Measurements from ENCODE around the gene AKR7A2.

AKR7A2 gene

DNA sequence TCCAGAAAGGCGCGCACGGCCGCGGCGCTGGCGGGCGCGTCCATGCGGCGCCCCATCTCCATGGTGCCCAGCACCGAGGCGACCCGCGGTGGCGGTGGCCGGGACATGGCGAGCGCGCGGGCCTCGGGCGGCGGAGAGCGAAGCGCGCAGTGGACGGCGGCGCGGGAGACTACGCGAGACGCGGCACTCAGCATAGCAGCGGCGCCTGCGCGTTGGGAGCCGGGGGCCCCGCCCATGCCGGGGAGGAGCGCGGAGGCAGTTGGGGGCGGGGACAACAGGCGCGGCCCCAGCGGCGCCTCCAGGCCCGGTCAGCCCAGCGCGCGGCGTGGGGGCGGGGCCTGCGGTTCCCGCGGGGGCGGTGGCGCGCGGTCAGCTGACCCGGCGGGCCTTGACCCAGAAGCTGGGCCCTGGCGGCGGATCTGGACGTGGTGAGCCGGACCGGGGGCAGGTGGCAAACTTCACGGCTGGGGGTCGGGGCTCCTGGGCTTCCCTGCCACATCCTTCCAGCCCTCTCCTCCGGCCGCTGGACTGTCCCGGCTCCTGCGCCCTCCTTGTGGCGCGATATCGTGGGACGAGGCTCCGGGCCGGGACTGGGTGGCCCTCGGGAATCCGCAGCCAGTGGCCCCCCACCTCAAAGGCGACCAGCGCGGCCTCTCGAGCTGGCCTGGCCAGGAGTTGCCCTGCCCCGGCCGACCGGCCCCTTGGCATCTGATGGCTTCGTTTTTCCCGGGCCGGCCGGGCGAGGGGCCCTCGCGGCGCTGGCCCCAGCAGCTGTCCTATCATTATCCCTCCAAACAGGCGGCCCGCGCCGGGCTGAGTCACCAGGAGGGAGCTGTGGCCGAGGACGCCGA, at the start of gene AKR7A2, which contains the start of gene SLC66A1:
Gene AKR7A2 (minus strand): TSS at position 214 of the 851 bp plus-strand sequence. CDS start 20 bp downstream, at position 194.
Gene SLC66A1 (plus strand): TSS at position 396 of the 851 bp plus-strand sequence. CDS start 5,352 bp downstream, outside the sequence.
- DNase-seq = peak; percentile 70 to 76

DNA sequence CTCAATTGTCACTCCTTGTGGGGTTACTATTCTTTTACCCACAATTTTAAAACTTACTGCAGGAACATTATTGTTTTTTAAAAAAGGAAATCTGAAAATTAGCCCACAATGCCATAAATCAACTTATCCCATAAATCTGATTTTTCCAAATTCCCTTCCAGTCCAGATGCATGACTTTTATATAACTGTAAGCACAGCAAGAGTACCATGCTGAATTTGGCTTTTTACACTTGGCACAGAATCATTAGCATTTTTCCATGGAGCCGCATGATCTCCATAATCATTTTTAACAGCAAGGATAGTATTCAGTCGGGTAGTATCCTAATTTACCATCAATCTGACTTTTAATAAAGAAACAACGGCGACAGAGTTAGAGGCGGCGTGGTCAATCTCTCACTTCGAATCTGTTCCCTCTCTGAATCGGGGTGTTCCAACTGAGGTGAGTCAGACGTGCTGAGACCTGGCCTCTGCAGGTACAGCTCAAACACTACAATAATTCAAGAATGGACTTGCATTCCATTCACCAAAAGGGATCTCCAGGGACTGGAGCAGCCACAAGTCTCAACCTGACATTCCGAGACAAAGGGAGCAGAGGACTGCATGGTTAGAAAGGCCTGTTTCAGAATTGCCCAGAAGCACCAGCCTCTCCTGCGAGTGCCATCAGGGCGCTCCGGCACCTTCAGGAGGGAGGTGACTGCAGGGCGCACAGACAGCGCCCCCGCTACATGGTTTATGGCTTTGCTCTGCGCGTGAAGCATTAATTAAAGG, 49.1 kb upstream of the AKR7A2 start:
- DNase-seq = no peak

DNA sequence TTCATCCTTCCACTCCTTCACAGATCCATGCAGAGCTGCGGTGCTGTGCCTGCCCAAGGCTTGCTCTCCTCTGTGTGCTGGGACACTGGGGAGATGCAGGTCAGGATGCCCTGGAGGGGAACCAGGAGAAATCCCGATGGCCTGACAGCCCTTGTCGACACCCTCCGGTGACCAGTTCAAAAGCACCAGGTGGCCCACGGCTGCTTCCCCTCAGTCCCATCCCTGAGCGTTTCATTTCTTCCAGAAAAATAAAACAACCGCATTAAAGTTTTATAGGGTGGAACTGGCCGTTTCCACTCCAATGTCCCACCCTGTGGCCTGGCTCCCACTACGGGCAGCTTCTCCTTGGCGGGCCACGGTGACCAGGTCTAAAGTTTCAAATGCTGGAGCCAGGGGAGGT, 48.5 kb upstream of the AKR7A2 start:
- no peak for DNase-seq

DNA sequence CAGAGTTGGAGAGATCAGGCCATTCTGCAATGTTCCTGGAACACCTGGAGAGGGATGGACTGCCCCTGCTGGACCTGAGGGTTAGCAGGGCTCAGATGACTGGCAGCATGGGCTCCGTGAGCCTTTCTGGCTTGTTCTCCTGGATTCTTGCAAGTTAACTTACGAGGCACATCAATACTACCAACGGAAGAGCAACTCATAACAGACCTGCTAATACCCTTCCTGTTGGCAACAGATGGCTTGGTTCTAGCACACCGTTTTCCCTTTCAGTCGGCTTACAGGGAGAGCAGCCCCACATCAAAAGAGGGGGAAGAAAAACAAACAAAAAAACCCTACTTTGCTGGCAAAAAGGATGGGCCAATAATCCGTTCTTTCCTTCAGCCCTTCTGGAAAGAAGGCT, 48.1 kb upstream of the AKR7A2 start:
- DNase-seq = peak in 1 of 2 experiments; percentile 28

DNA sequence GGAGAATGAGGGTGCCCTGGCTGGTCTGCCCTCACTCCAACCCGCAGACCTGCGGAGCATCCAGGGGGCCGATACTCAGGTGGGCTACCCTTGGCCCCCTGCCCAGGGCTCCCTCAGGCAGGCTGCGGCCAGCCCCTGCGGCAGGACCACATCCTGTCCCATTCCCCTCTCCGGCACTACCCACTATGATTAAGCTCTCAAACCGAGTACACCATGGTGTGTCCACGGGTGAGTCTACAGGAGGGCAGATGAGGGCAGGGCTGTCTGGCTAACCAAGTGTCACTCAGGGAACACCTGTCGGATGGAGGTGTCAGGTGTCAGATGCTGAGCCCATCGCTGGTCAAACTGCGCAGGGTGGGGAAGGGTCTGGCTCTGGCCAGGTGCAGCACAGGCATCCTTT, 47.4 kb upstream of the AKR7A2 start:
- DNase-seq = no peak

DNA sequence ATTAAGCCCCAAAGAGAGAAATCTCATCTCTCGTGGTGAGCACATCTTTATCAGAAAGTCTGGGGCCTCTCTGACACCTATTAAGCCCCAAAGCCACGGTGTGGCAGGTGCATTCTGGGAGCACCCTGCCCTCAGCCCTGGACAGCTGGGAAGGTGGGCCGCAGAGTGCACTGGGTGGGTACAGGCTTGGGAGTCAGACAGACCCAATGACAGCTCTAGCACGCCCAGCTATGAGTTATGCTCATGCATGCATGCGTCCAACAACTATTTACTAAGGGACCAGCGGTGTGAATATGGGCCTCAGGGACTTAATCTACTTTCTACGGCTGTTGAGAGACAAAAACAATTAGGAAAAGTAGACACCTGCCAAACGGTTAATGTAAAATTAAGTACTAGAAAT, 46.8 kb upstream of the AKR7A2 start:
- no peak for DNase-seq

DNA sequence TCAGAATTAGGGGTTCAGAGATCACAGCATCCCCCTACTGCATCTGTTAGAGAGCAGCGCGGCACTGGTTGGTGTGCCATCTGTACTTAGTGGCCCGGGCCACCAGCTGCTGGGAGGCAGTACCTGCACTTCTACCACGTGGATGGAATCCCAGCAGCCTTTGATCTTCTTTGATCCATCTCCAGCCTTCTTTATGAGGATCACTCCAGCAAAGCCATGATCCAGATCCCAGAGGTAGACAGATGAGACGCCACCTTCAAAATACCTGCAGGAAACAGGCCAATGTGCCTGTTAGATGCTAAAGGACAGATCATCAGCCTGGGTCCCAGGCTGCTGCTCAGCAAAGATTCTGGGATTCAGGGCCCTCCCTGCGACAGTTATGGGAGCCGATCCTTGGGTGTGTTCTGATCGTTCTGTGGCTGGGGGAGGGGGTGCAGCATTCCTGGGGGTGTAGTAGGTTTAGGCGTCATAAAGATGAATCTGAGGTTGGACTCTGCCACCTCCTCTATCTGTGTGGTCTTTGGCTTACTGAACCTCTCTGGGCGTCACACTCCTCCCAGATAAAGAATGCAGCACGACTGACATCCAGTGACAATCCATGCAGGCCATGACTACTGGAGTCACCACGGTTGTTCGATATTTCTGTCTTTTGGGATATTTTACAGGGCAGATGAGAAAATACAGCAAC, 45.5 kb upstream of the AKR7A2 start:
- DNase-seq = no peak

DNA sequence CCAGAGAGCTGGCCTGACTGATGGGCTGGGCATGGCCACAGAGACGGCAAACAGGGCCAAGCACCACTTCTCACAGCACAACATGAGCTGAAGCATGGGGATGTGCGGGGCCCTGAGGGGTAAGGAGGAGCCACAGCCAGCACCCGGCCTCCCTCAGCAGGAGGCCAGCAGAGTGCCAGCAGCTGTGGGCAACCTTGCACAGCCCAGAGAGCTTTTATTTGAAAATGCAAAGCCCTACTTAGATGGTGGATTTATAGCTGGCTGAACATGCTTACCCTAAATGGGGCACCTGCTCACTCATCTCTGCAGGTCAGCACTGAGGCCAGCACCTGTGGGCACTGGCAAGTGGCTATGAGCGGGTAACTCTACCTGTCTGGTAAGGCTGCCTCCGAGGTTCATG, 44.3 kb upstream of the AKR7A2 start:
- no peak for DNase-seq

DNA sequence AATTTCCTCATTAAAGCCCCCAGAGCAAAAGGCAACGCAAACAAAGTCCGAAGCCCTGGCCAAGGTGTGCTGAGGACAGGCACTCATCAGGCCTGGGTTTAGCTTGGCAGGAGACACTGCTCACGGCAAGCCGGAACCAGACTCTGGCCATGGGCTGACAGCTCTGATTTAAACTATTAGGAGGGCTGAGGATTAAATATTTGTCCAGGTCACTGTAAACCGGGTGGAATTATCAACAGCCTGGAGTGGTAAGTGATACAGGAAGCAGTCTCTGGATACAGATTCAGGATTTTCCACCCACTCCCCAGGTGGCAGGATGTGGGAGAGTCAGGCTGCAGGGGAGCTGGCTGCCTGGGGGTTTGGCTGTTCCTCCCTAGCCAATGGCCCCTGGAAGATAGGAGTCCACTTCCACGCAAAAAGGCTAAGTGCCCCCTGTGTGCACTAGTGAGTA, 42.6 kb upstream of the AKR7A2 start:
- DNase-seq = no peak

DNA sequence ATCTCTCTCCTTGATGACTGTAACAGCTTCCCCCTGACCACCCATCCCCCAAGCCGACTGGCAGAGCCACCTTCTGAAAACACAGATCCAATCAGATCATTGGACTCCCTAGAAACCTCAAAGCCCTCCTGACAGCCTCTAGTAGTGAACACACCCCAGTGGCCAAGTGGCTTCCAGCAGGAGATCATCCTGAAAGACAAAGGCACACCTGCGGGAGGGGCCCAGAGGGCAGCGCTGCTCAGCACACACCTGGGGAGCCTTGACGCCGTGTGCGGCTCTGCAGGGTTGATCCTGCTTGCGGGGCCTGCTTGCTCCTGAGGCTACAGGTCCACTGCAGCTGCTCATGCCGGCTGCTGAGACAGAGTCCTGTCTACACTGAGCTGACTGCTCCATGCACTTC, 41.7 kb upstream of the AKR7A2 start:
- no peak for DNase-seq

DNA sequence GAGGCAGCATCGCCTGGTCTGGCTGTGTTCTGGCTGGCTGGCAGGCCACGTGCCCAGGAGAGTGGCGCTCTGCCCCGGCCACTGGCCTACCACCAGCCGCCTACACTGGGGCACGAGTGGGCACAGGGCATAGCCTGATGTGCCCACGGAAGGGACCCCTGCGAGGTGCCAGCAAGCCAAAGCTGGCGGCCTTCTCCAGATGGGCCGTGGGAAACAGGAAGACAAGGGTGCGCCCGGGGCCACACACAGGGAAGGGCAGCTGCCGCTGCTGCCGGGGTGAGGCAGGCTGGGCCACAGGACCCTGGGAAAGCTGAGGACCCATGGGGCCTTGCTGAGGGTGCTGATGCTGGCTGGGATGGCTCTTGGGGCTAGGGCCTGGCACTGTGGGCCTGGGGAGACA, 40.9 kb upstream of the AKR7A2 start:
- DNase-seq = no peak

DNA sequence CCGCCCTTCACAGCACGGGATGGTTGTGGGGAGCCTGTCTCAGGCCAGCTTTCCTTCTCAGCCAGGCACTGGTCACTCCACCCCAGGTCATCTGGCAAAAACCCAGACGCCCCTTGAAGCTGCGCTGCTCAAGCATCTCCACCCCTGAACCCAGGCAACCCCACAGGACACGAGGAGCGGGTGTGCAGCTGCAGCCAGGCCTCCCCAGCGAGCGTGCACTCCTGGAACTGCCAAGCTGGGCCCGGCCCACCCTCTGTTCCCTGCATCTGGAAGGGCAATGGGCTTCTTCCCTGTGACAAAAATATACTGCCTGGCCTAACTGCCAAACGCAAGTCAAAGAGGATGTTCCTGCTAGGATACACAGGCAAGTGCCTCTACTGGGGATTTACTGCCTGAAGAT, 39.9 kb upstream of the AKR7A2 start:
- DNase-seq = no peak

DNA sequence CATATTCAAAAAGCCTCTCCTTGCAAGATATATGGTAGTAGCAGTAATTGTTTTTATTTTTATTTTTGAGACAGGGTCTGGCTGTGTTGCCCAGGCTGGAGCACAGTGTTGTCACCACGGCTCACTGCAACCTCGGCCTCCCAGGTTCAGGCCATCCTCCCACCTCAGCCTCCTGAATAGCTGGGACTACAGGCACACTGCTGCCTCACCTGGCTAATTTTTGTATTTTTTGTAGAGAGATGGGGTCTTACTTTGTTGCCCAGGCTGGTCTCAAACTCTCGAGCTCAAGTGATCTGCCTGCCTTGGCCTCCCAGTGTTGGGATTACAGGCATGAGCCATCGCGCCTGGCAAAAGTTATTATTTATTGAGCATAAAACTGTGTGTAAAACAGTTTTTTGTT, 38.6 kb upstream of the AKR7A2 start:
- no peak for DNase-seq

DNA sequence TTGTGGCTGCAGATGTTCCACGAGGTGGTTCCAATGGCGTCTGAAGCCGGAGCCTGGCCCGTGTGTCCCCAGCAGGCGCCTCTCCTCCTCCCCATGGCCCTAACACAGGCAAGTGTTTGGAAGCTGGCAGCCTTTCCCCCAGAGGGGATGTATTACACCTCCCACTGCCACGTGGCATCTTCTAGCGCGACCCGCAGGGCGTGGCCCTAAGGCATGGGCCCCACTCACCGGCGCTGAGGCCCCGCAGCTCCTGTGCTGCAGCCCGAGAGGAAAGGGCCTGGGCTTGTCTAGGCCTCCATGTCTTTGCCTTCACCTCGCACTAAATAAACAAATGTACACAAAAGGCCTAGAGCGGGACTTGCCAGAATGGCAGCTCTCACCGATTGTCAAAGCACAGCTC, 38.1 kb upstream of the AKR7A2 start:
- no peak for DNase-seq

DNA sequence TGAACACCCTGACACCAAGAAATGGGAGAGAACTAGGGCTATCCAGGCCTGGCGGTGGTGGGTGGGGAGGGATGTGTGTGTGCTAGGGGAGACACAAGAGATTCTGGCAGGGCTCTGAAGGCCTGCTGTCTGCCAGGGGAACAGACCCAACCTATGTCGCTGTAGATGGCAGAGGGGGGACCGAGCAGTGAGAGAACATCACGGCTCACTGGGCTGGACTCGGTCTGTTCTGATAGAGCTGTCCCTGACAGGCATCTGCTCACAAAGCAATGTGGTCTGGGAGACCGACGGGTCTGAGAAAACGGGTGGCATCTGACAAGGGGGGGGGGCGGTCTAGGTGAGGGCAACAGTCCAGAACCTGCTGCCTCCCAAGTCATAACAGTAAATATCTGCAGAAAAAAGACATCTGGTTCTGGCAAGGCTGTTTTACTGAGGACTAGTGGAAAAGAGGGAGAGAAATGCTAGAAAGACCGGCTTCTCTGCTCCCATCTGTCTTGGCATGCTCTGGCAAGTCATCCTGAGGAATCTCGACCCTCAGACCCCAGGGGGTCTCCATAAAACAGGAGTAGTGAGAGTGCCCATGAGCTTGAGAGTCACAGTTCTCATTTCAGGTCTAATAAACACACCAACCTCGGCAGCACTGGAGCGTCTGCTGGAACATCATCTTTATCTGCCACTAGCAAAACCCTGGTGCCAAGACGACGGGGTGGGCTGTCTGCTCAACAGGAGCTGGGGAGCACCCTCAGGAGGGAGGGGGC, 36.7 kb upstream of the AKR7A2 start:
- no peak for DNase-seq

DNA sequence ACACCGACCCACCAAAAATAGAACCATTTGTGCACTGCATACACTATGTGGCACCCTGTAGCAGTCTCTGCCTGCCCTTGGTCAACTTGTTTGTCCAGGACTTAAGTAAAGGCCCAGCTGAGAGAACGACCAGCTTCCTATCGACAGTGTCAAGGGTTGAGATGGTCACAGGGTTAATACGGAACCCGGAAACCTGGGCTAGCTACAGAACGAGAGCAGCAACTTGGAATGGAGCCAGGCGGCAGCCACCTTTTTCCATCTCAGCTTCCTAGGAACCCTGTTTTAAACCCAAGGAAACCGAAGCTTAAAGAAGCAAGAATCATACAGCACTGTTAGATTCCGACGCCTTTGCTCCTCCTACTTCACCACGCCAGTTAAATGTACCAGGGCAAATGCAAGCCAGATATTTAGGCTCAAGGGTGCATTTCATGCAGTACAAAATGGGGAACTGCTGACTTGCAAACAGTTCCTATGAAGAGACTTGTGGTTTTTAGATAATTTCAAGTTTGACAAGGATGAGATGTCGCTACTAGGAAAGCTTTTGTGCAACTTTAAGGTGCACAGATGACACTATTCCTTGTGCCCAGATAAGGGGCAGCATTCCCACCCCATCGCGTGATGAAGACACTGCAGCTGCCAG, 35.7 kb upstream of the AKR7A2 start:
- DNase-seq = no peak

DNA sequence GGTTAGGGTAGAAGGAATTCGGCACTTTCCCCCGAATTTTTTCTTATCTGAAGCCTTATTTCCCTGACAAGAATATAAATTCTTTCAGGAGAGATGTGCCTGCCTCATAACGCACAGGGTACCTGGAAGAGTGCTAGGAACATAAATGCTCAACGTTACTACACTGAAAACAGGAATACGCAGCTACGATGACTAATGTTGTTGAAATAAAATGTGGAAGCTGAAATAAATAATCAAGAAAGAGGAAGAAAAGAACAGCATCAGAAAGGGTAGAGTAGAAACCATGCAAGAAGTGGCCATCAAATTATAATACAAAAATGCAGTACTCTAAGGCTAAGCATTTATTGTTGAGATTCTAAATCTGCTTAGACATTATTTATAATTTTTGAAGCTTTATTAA, 34.1 kb upstream of the AKR7A2 start:
- DNase-seq = no peak

DNA sequence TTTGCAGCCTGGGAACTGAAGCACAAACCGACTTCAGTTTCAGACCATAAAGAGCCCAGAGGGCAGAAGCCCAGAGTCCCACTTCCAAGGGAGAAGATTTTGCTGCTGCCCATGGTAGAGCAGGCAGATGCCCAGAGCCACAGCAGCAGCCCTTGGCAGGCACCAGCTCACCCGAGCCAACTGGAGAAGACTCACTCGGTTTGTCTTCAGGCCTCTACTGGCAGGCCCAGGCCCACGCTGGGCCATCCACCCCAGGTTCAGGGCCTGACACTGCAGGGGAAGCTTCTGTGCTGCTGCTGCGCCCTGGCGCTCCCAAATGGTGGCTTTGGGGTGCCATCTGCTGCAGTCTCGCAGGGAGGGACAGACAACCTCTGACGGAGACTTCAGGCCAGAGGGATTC, 33.4 kb upstream of the AKR7A2 start:
- no peak for DNase-seq

DNA sequence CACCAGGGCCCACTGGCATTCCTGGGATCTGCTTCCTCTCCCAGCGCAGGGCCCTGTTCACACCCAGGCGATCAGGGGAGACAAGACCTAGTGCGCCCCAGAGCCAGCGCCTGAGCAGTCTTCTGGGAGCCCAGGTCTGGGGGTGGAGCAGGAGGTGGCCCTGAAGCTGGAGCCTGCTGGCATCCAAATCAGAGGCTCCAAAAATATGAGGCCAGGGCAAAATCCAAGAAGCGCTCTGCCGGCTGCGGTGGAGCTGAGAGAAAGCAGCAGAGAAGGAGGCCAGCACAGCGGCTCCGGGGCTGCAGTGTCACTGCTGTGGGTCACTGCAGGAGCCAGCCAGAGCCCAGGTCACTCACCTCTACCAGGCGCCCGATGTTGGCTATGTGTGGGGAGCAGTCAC, 32.9 kb upstream of the AKR7A2 start:
- DNase-seq = no peak

DNA sequence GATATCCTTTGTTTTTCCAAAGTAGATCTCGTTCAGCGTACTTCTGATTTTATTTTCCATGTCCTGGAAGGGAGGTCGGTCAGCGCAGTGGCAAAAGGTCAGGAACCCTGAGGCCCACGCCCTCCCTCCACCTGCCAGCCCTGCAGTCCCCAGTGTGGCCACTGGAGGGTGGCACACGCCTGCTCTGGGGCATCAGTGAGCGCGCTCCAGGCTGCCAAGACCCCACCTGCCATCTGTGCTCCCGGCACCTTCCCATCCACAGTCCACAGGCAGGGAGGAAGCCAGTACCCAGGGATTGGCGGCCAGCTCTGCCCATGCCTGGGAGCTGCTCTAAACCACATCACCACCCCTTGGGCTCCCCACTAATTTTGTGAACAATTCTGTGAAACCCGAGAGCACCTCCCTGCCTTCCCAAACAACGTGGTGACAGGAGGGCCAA, 32.4 kb upstream of the AKR7A2 start:
- DNase-seq = no peak

DNA sequence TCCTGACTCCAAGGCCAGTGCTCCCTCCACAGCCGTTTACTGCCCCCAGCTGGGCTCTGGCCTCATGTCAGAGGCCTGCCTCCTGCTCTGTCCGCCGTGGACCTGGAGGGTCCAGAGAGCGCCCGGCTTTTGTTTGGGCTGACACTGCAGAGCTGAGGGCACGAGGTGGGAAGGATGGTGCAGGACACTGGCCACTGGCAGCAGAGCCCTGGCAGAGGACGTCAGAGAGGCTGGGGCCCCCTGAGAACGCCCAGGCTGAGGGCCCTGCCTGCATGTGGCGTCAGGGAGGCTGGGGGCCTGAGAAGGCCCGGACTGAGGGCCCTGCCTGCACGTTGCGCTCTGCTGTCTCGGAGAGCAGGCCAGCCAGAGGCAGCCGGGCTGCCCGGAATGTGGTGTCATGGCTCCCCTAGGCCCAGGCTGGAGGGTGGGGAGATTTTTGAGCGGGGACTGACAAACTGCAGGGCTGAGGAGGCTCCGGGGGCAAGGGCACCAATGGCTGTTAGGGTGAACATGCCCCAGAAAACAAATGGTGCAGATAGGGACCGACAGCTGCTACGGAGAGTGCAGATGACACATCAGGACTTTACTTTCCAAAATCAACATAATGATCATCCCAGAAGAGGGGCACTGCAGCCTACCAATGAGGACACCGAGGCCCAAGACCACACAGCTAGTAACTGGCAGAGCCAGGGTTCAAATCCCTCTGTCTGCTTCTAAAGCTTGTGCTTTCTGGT, 31.8 kb upstream of the AKR7A2 start:
- no peak for DNase-seq

All from SW 1271 (cell line).